GM19023 (cell line): ENCODE measurements around the gene TLR5.
A peak's percentile ranks its signal among the peaks of the same experiment; 100 is the strongest.

ENCODE experiments used
- ATAC-seq: cut with Tn5 transposase; IDR thresholded peaks from one replicate; pipeline ENCODE4 v1.9.1; 2021; ENCODE audit warnings: mild to moderate bottlenecking, moderate library complexity; ENCODE audit not compliant: unreplicated experiment

Gene TLR5

GRCh38 chr1:223152399-223152798, 9.4 kb upstream of the TLR5 start:
- ATAC-seq, result no peak

- ATAC-seq, result no peak
Measured at GRCh38 chr1:223150443-223150842, 7.4 kb upstream of the TLR5 start.

- no peak for ATAC-seq
Measured at GRCh38 chr1:223147873-223148272, 4.8 kb upstream of the TLR5 start.

- ATAC-seq, result no peak
Measured at GRCh38 chr1:223147409-223147808, 4.4 kb upstream of the TLR5 start.

GRCh38 chr1:223146745-223147144, 3.7 kb upstream of the TLR5 start:
- ATAC-seq, result no peak

- ATAC-seq, result no peak
Measured at GRCh38 chr1:223144914-223145313, 1.9 kb upstream of the TLR5 start.

- no peak for ATAC-seq
Measured at GRCh38 chr1:223144431-223144830, 1.4 kb upstream of the TLR5 start.

GRCh38 chr1:223143537-223144248, 645 bp upstream of the TLR5 start:
- ATAC-seq, result no peak

GRCh38 chr1:223142269-223142668, 779 bp downstream of the TLR5 start:
- ATAC-seq, result no peak

- ATAC-seq, result no peak
Measured at GRCh38 chr1:223140611-223141405, 2.2 kb downstream of the TLR5 start.

- ATAC-seq, result no peak
Measured at GRCh38 chr1:223137455-223138085, 5.5 kb downstream of the TLR5 start.

GRCh38 chr1:223136086-223136485, 7.0 kb downstream of the TLR5 start:
- no peak for ATAC-seq

- no peak for ATAC-seq
Measured at GRCh38 chr1:223135176-223135942, 7.7 kb downstream of the TLR5 start.

- peak; percentile 88 for ATAC-seq
Measured at GRCh38 chr1:223133824-223134435, 9.1 kb downstream of the TLR5 start.

- no peak for ATAC-seq
Measured at GRCh38 chr1:223133306-223133823, 9.7 kb downstream of the TLR5 start.

- ATAC-seq, result no peak
Measured at GRCh38 chr1:223129229-223129901, 13.7 kb downstream of the TLR5 start.

GRCh38 chr1:223126741-223127140, 16.3 kb downstream of the TLR5 start:
- no peak for ATAC-seq

- no peak for ATAC-seq
Measured at GRCh38 chr1:223125766-223126165, 17.3 kb downstream of the TLR5 start.

- no peak for ATAC-seq
Measured at GRCh38 chr1:223123011-223123610, 19.9 kb downstream of the TLR5 start.

- ATAC-seq, result no peak
Measured at GRCh38 chr1:223118418-223118817, 24.6 kb downstream of the TLR5 start.
